ENCODE results near the gene MEIS1. TPM values are rescaled to one million over a fixed set of nuclear protein-coding genes. Genes with fewer than 3 reads are reported as not detected.

Gene MEIS1
- total and polyA plus RNA-seq, 2 donors from 2014 or later: 7.3 to 36.7 TPM

DNA sequence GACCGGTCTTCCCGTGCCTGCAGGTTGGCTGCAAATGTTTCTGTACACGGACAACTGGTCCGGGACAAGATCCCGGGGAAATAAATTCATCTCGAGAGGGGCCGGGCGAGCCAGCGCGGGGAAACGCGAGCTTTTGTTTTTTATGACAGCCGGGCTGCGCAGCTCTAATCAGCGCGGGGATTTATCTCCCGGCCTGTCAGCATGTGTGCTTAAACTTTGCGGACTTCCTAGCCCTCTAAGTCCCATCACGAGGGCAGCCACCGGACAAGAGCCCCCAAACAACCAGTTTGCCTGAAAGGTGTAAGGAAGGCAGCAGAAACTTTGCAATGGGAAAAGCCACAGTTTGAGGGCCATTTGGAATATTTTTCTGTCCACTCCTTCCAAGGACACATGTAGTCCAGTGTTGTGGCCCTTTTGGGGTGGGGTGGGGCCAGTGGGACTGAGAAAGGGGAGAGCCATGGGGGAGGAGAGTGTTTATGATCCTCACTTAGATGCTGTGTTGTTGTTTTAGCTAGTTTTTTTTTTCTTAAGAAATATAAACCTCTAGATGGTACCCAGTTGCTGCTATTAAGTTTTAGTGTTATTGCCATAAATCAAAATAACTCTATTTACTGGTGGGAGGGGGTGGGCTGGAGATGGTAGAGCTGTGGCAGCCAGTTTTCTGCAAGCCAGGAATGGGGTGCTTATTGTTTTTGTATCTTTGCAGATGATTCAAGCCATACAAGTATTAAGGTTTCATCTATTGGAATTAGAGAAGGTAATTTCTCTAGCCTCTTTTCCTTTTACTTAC, 6.0 kb downstream of the MEIS1 start:
- H3K9me3 ChIP-seq (ENCODE audit: control insufficient read depth in 2 of 3, insufficient read depth in 1 of 3, low read length in 3 of 3): no peaks in the 10 kb centered on the region
- H3K27ac ChIP-seq (ENCODE audit: low read depth in 2 of 2, low read length in 2 of 2): peak overlapping the region in 1 of 2 donors; percentile 81
- H3K36me3 ChIP-seq (ENCODE audit: control insufficient read depth in 2 of 3, insufficient read depth in 3 of 3, low read length in 3 of 3): peaks cover 0 to 8% (median 0%) of the 10 kb centered on the region in 3 donors
- peaks cover 0 to 4% (median 0%) of the 10 kb centered on the region in 3 donors for H3K4me1 ChIP-seq (ENCODE audit: control insufficient read depth in 2 of 3, insufficient read depth in 2 of 3, low read depth in 1 of 3, low read length in 3 of 3)
- FAIRE-seq: no peak
- intact Hi-C loops (cut with DNase I): loop anchor here (5.0 kb wide), 2 partner anchors 141 to 251 kb away; no protein-coding TSS in a partner anchor
- no peak for TF ChIP-seq CTCF (IDR thresholded peaks at IDR 0.05; ENCODE audit: borderline replicate concordance, extremely low read depth, insufficient read depth)
- H3K4me3 ChIP-seq (ENCODE audit: low read length in 3 of 3): peak overlapping the region; percentile 47 to 93 (median 50)
- peak overlapping the region in 2 of 3 donors; percentile 39 to 51 for H3K9ac ChIP-seq (ENCODE audit: low read length in 3 of 3)
- peak; percentile 57 to 84 (median 77) for DNase-seq
- H3K27me3 ChIP-seq (ENCODE audit: control insufficient read depth, insufficient read depth, low read length): peaks cover 9% of the 10 kb centered on the region

DNA sequence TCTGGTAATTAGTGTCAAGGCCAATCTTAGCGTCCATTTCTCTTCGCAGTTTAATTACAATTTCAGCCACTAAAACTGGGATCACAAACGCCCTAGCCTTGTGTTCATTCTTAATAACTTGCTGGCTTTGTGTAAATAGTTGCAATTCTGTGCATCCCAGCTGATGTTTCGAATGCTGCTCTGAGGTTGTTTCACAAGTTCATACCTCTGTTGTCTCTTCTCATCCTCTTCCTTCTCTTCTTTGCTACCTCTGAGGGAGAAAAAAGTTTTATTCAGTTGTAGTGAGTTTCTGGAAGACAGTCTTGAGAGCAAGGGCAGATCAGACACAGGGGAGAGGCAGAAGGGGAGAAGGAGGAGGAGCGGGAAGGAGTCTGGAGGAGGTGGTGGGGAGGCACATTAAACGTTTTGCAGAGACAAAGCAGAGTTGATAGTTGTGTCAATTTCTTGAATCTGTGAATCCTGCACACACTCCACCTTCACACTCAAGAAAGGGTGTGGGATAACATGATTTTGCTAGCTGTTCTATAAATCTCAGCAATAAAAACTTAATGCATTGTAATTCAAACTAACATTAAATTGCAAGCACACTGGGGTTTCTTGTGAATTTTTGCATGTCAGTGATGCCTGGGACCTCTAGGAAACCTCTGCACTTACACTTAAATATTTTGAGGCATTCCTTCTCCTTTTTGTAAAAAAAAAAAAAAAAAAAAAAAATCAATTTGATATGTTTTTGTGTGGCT, 6.8 kb downstream of the MEIS1 start:
- Histone ChIP-seq H3K27me3 (ENCODE audit: control insufficient read depth, insufficient read depth, low read length) (peaks cover 9% of the 10 kb centered on the region), H3K36me3 (ENCODE audit: control insufficient read depth in 2 of 3, insufficient read depth in 3 of 3, low read length in 3 of 3) (peaks cover 0 to 8% (median 0%) of the 10 kb centered on the region in 3 donors), H3K4me3 (ENCODE audit: low read length in 3 of 3) (peak overlapping the region; percentile 47 to 93 (median 50)), H3K4me1 (ENCODE audit: control insufficient read depth in 2 of 3, insufficient read depth in 2 of 3, low read depth in 1 of 3, low read length in 3 of 3) (peaks cover 0 to 4% (median 0%) of the 10 kb centered on the region in 3 donors), H3K9ac (ENCODE audit: low read length in 3 of 3) (peak overlapping the region in 1 of 3 donors; percentile 39), H3K9me3 (ENCODE audit: control insufficient read depth in 2 of 3, insufficient read depth in 1 of 3, low read length in 3 of 3) (no peaks in the 10 kb centered on the region), H3K27ac (ENCODE audit: low read depth in 2 of 2, low read length in 2 of 2) (peak overlapping the region in 1 of 2 donors; percentile 80)
- FAIRE-seq (no peak), DNase-seq (peak in 3 of 5 donors; percentile 54 to 81 (median 77))
- no peak for TF ChIP-seq CTCF (IDR thresholded peaks at IDR 0.05; ENCODE audit: borderline replicate concordance, extremely low read depth, insufficient read depth)
- intact Hi-C loops (cut with DNase I): loop anchor here (5.0 kb wide), 2 partner anchors 141 to 251 kb away; no protein-coding TSS in a partner anchor

DNA sequence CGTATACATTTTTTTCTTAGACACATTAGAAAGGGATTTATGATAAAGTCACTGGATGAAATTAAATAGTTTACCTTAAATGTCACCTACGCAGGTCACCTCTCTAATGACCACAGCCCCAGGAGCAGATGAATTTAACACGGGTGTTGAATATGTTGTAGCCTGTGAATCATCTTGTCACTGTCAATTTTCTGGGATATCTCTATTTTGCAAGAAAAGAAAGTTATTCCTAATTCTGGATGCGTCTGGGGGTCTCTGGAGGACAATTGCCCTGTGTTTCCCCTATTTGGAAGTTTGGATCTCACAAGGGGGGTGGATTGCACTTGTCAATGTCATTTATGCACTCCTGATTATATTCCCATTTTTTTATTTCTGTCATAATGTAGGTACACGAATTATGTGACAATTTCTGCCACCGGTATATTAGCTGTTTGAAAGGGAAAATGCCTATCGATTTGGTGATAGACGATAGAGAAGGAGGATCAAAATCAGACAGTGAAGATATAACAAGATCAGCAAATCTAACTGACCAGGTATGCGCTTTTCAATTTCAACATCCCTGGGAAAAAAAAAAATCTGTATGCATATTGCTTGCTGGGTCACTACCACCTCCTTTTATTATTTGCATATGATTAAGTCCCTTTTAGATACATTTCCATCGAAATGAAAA, 7.7 kb downstream of the MEIS1 start:
- Histone ChIP-seq H3K27me3 (ENCODE audit: control insufficient read depth, insufficient read depth, low read length) (peaks cover 9% of the 10 kb centered on the region), H3K4me1 (ENCODE audit: control insufficient read depth in 2 of 3, insufficient read depth in 2 of 3, low read depth in 1 of 3, low read length in 3 of 3) (peaks cover 0 to 4% (median 0%) of the 10 kb centered on the region in 3 donors), H3K4me3 (ENCODE audit: low read length in 3 of 3) (peak overlapping the region; percentile 0 to 30 (median 9)), H3K36me3 (ENCODE audit: control insufficient read depth in 2 of 3, insufficient read depth in 3 of 3, low read length in 3 of 3) (peaks cover 0 to 8% (median 0%) of the 10 kb centered on the region in 3 donors), H3K27ac (ENCODE audit: low read depth in 2 of 2, low read length in 2 of 2) (peak overlapping the region in 1 of 2 donors; percentile 19), H3K9me3 (ENCODE audit: control insufficient read depth in 2 of 3, insufficient read depth in 1 of 3, low read length in 3 of 3) (no peaks in the 10 kb centered on the region), H3K9ac (ENCODE audit: low read length in 3 of 3) (peak overlapping the region in 1 of 3 donors; percentile 81)
- DNase-seq: peak in 1 of 5 donors; percentile 44
- no peak for FAIRE-seq
- TF ChIP-seq CTCF (IDR thresholded peaks at IDR 0.05; ENCODE audit: borderline replicate concordance, extremely low read depth, insufficient read depth): no peak
- intact Hi-C loops (cut with DNase I): loop anchor here (5.0 kb wide), 2 partner anchors 140 to 250 kb away; no protein-coding TSS in a partner anchor

All from kidney (tissue), 14 donors.